Sigmoid colon (tissue), 4 donors: ENCODE data around the gene PSMA2.

Experiments
- POLR2A ChIP-seq, 2 donors: fragments of 450-650 bp; IDR thresholded peaks; one replicate each; pipeline ENCODE4 v1.6.1; 2016; ENCODE audit warnings: antibody characterized with exemption in 2 of 2, mild to moderate bottlenecking in 2 of 2, moderate library complexity in 2 of 2
- POLR2AphosphoS5 ChIP-seq, 4 donors: sonication (generic); formaldehyde crosslinking; IDR thresholded peaks; one replicate each; pipeline ENCODE4 v1.6.1; 2017; ENCODE audit warnings: antibody characterized with exemption in 4 of 4
- TF ChIP-seq, protein P1 (sequence below), 4 experiments: fragments of 450-650 bp in 3 of 4; fragments of 200-600 bp in 1 of 4; IDR thresholded peaks; one replicate each; pipeline ENCODE4 v1.5.1; 2016 to 2019; ENCODE audit warnings: antibody characterized with exemption in 4 of 4, mild to moderate bottlenecking in 3 of 4, moderate library complexity in 2 of 4

DNA sequence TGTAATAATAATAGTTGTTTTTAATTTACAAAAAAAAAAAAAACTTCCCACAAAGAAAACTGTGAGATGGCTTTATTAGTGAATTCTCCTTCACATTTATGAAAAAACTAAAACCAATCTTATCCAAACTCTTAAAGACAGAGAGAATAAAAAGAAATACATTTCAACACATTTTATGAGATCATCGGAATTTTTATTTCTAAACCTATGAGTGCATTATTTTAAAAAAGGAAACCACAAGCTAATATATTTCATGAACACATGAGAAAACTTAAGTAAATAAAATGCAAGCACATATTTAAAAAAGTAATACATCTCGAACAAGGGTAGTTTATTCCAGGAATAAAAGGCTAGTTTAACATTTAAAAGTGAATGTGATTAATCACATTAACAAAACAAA is 51.6 kb downstream of the PSMA2 start:
- TF ChIP-seq, protein P1, sequence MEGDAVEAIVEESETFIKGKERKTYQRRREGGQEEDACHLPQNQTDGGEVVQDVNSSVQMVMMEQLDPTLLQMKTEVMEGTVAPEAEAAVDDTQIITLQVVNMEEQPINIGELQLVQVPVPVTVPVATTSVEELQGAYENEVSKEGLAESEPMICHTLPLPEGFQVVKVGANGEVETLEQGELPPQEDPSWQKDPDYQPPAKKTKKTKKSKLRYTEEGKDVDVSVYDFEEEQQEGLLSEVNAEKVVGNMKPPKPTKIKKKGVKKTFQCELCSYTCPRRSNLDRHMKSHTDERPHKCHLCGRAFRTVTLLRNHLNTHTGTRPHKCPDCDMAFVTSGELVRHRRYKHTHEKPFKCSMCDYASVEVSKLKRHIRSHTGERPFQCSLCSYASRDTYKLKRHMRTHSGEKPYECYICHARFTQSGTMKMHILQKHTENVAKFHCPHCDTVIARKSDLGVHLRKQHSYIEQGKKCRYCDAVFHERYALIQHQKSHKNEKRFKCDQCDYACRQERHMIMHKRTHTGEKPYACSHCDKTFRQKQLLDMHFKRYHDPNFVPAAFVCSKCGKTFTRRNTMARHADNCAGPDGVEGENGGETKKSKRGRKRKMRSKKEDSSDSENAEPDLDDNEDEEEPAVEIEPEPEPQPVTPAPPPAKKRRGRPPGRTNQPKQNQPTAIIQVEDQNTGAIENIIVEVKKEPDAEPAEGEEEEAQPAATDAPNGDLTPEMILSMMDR (IDR thresholded peaks at IDR 0.05) = no peak
- TF ChIP-seq POLR2A (IDR thresholded peaks at IDR 0.05) = no peak
- TF ChIP-seq POLR2AphosphoS5 (IDR thresholded peaks at IDR 0.05) = no peak
